ENCODE measurements around the gene MYMX. TPM values are rescaled to one million over a fixed set of nuclear protein-coding genes. Genes with fewer than 3 reads are reported as not detected.

The MYMX gene
- total RNA-seq, 6 donors from 2014 or later: 0.46 TPM; not detected in 5

GRCh38 chr6:44237021-44237812, 20.5 kb downstream of the MYMX start:
- ATAC-seq (ENCODE audit: low FRiP score in 2 of 2) (peak; percentile 94), DNase-seq (peak; percentile 53 to 97)
- TF ChIP-seq POLR2AphosphoS5 (IDR thresholded peaks at IDR 0.05): peak; percentile 52 to 55
- TF ChIP-seq CTCF (IDR thresholded peaks at IDR 0.05): no peak
- TF ChIP-seq POLR2A (IDR thresholded peaks at IDR 0.05): peak in 2 of 4 donors; percentile 38 to 57
- no peak for TF ChIP-seq EP300 (IDR thresholded peaks at IDR 0.05)
- Histone ChIP-seq H3K27me3 (no peaks in the 10 kb centered on the region), H3K4me1 (peaks cover 25 to 33% (median 31%) of the 10 kb centered on the region in 4 donors), H3K36me3 (peaks cover 0 to 10% (median 3%) of the 10 kb centered on the region in 4 donors), H3K27ac (peak overlapping the region; percentile 88 to 97 (median 90)), H3K9me3 (no peaks in the 10 kb centered on the region), H3K4me3 (peak overlapping the region; percentile 39 to 70 (median 60))
- WGBS, 2 donors: 37 to 40% methylated on average over 16 to 19 of the region's 22 CpGs

- 2 to 6% methylated on average over 12 to 30 of the region's 42 CpGs for WGBS, 2 donors
- TF ChIP-seq CTCF (IDR thresholded peaks at IDR 0.05) (peak; percentile 96 to 99 (median 99)), POLR2A (IDR thresholded peaks at IDR 0.05) (peak in 2 of 4 donors; percentile 55 to 67), EP300 (IDR thresholded peaks at IDR 0.05) (peak in 1 of 4 donors; percentile 1), POLR2AphosphoS5 (IDR thresholded peaks at IDR 0.05) (peak; percentile 15 to 49)
- no peaks in the 10 kb centered on the region for H3K9me3 ChIP-seq
- H3K27me3 ChIP-seq: no peaks in the 10 kb centered on the region
- peak; percentile 80 to 98 for DNase-seq
- peak overlapping the region; percentile 39 to 70 (median 60) for H3K4me3 ChIP-seq
- H3K36me3 ChIP-seq: peaks cover 0 to 3% (median under 1%) of the 10 kb centered on the region in 4 donors
- H3K27ac ChIP-seq: peak overlapping the region; percentile 88 to 97 (median 90)
- ATAC-seq (ENCODE audit: low FRiP score in 2 of 2): peak; percentile 92 to 96
- H3K4me1 ChIP-seq: peaks cover 25 to 33% (median 31%) of the 10 kb centered on the region in 4 donors
Measured at GRCh38 chr6:44237813-44238433, 21.2 kb downstream of the MYMX start.

- WGBS, 2 donors: 82 to 86% methylated on average over 7 of the region's 7 CpGs
- peak overlapping the region in 2 of 4 donors; percentile 90 to 97 for H3K27ac ChIP-seq
- ATAC-seq (ENCODE audit: low FRiP score in 2 of 2) (no peak), DNase-seq (no peak)
- no peaks in the 10 kb centered on the region for H3K36me3 ChIP-seq
- H3K9me3 ChIP-seq: no peaks in the 10 kb centered on the region
- H3K4me1 ChIP-seq: peaks cover 19 to 31% (median 26%) of the 10 kb centered on the region in 4 donors
- TF ChIP-seq POLR2AphosphoS5 (IDR thresholded peaks at IDR 0.05) (no peak), CTCF (IDR thresholded peaks at IDR 0.05) (no peak), POLR2A (IDR thresholded peaks at IDR 0.05) (no peak), EP300 (IDR thresholded peaks at IDR 0.05) (no peak)
- H3K4me3 ChIP-seq: no peak overlapping the region
- H3K27me3 ChIP-seq: no peaks in the 10 kb centered on the region
Measured at GRCh38 chr6:44238687-44239350, 22.1 kb downstream of the MYMX start.

- H3K4me1 ChIP-seq: peaks cover 2 to 14% (median 13%) of the 10 kb centered on the region in 4 donors
- no peaks in the 10 kb centered on the region for H3K9me3 ChIP-seq
- no peaks in the 10 kb centered on the region for H3K36me3 ChIP-seq
- no peak for ATAC-seq (ENCODE audit: low FRiP score in 2 of 2)
- TF ChIP-seq POLR2A (IDR thresholded peaks at IDR 0.05): no peak
- WGBS, 2 donors: 97% methylated on average over 7 of the region's 7 CpGs
- H3K27ac ChIP-seq: no peak overlapping the region
- no peak for DNase-seq
- H3K4me3 ChIP-seq: no peak overlapping the region
- H3K27me3 ChIP-seq: no peaks in the 10 kb centered on the region
Measured at GRCh38 chr6:44243345-44243744, 26.6 kb downstream of the MYMX start.
